ENCODE measurements around the gene NANP. TPM values are rescaled to one million over a fixed set of nuclear protein-coding genes. Genes with fewer than 3 reads are reported as not detected.
"Not testable (repeated sequence)": the region's sequence is repeated elsewhere in the genome, so short reads cannot be mapped to it uniquely, and the experiment has no call there.

Gene NANP
- total and polyA plus RNA-seq, 2 of the 13 experiments (the other 11 are each of a cell fraction or from before 2014, with no cell fraction given): 8.9 to 21.5 TPM

DNA sequence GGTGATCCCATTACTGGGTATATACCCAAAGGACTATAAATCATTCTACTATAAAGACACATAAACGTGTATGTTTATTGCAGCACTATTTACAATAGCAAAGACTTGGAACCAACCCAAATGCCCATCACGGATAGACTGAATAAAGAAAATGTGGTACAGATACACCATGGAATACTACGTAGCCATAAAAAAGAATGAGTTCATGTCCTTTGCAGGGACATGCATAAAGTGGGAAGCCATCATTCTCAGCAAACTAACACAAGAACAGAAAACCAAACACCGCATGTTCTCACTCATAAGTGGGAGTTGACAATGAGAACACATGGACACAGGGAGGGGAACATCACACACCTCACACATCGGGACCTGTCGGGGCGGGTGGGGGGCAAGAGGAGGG, 40.2 kb downstream of the NANP start:
- ATAC-seq; FAIRE-seq; BruUV-seq (replicated peaks); H2AFZ ChIP-seq (ENCODE audit: low read length); CTCF ChIA-PET (ENCODE audit: low intra/inter-chr PET ratio, low total read pairs); H3K36me3 ChIP-seq (replicated peaks in 1 of 2; ENCODE audit: control insufficient read depth in 1 of 2, insufficient read depth in 2 of 2, low read length in 2 of 2); DNase-seq (ENCODE audit: low spot score); H3K9me3 ChIP-seq (ENCODE audit: low read length); H3K27ac ChIP-seq (ENCODE audit: extremely low read length, insufficient read depth, low read length); H3K27me3 ChIP-seq (ENCODE audit: control insufficient read depth in 1 of 2, insufficient read depth in 2 of 2, low read length in 2 of 2): not testable (repeated sequence)
- Histone ChIP-seq H3K4me3 (replicated peaks in 1 of 3; ENCODE audit: insufficient read depth in 1 of 3, low read depth in 2 of 3, low read length in 3 of 3) (peak overlapping the region in 2 of 3 experiments; percentile 80 to 83; a peak in 5 of 6 replicates), H3K4me1 (ENCODE audit: insufficient read depth, low read length) (peaks cover 74% of the 10 kb centered on the region), H3K4me2 (ENCODE audit: low read depth, low read length) (peak overlapping the region; percentile 96), H3K9ac (ENCODE audit: insufficient read depth, low read depth, low read length) (peak overlapping the region; percentile 88; the same call in 1 of the 2 replicates), H3K79me2 (ENCODE audit: insufficient read depth, low read length) (peaks cover 58% of the 10 kb centered on the region), H4K20me1 (ENCODE audit: insufficient read depth, low read length) (peaks cover 19% of the 10 kb centered on the region)
- TF ChIP-seq ZNF580 (CRISPR knock-in tag; IDR thresholded peaks at IDR 0.05; ENCODE audit: borderline replicate concordance, low read depth) (0 out of 2 replicates have a peak, but pooled peaks have one; percentile 5), ZMYM3 (CRISPR knock-in tag; IDR thresholded peaks at IDR 0.05) (peak; percentile 32), REL (CRISPR knock-in tag; conservative IDR thresholded peaks at IDR 0.05) (peak; percentile 66; the same call in 1 of the 2 replicates), ZHX1 (CRISPR knock-in tag; IDR thresholded peaks at IDR 0.05; ENCODE audit: low read depth) (0 out of 2 replicates have a peak, but pooled peaks have one; percentile 1), MNT (IDR thresholded peaks at IDR 0.05) (0 out of 2 replicates have a peak, but pooled peaks have one; percentile 6)
- in situ Hi-C loops (cut with HindIII; ENCODE audit: extremely low pct_ligation_motif_present, low pct_unique_long_range_greater_than_20kb): loop anchor here (10.0 kb wide), 1 partner anchor 81 kb away; no protein-coding TSS in a partner anchor
- intact Hi-C loops (cut with micrococcal nuclease; ENCODE audit: unreplicated experiment): loop anchor here (2.0 kb wide), 1 partner anchor 113 kb away; the partner anchor contains the start of gene ZNF337
- POLR2A ChIA-PET: interaction anchor here (1.0 to 4.5 kb wide), 5 partner anchors 43 to 185 kb away, joined by 5 to 47 read pairs (median 7); no protein-coding TSS in a partner anchor
- WGBS (ENCODE audit: low lambda C conversion rate): 96% methylated on average over 7 of the region's 7 CpGs

Measured in HepG2 (cell line).